ENCODE results near the gene FOXN3.

FOXN3 gene

DNA sequence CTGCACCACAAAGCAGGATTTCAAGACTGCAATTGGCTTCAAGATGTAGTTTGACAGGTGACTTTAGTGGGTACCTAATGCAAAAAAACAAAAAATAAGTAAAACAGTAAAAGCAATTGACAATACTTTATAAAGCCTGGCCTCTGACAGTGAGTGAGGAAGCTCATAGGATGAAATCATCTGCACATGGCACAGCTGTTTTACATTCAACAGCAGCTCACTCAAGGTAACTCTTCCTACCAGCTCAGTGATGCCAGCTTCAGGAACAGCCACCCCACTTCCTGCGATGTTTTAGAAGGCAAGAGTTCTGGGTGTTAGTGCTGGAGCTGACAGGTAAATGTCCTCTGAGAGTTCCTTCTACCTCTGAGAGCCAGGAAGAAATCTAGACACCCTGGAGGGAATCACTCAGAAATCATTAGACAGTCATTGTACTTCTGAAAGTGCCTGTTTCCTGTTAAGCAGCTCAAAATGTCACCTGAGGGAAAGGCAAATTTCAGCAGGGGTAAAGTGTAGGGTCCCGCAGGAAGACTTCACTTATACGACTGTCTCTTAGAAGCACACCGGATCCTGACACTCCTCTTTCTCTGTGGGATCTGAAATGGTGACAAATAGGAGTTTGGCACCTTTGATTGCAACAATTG, 99.9 kb downstream of the FOXN3 start:
- TF ChIP-seq JUND (IDR thresholded peaks at IDR 0.05; ENCODE audit: low read depth), result no peak
- no peak for DNase-seq (ENCODE audit: low read depth in 1 of 2, low spot score in 1 of 2)
- in situ Hi-C loops (cut with HindIII; ENCODE audit: low pct_unique_long_range_greater_than_20kb, low sequenced_read_pairs), result no loop called here

DNA sequence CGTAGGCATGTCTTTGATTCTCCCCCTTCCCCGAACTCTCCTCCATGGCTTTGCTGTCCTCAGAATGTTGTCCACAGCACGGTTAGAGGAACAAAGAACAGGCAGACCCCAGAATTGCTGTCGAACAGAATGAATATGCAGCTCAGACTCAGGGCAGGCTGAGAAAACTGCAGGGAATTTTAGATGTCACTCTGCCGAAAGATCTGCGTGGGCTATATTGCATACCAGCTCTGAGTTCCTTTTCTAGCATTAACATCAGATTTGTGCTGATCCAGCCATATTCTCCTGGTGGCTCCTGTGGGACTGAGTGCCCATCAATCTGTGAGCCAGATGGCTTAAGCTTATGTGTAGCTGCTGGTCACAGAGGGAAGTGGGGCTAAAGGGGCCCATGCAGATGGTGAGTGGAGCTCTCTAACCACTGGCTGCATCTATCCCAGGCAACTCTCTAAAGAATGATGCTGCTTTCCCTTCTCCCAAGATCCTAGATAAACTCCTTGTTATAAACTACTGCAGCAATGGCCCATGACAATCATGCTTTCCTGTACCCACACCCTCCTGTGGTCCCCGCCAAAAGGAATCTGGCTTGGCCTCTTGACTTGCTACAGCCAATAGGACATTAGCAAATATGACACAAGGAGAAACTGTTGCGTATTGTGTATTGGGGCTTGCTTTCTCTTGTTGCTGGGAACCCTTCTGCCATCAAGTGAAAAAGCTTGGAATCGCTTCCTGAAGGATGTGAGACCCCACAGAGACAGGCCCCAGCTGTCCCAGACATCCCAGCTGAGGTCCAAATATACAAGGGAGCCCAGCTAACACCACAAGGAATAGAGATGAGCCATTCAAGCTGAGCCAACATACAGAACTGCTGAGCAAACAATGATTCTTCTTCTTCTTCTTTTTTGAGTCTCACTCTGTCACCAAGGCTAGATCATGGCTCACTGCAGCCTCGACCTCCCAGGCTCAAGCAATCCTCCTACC, 101.3 kb downstream of the FOXN3 start:
- in situ Hi-C loops (cut with HindIII; ENCODE audit: low pct_unique_long_range_greater_than_20kb, low sequenced_read_pairs), result no loop called here
- TF ChIP-seq JUND (IDR thresholded peaks at IDR 0.05; ENCODE audit: low read depth), result no peak
- no peak for DNase-seq (ENCODE audit: low read depth in 1 of 2, low spot score in 1 of 2)

DNA sequence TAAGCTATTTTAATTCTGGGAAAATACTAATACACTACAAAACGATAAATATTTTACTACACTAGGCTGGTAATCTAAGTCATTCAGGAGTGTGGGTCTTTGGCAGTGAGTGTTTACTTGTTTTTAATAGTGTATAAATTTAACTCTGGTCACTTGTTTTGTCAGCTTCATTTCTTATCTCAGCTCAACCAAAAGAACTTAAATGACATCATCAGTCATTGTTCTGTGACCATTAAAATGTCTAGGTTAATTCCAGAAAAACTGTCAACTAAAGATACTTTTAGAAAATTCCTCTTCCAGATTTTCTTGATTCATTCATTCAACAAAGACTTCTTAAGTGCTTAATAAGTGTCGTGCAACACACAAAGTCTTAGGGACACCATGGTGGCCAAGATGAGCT, 102.8 kb downstream of the FOXN3 start:
- no peak for TF ChIP-seq JUND (IDR thresholded peaks at IDR 0.05; ENCODE audit: low read depth)
- DNase-seq (ENCODE audit: low read depth in 1 of 2, low spot score in 1 of 2), result no peak
- in situ Hi-C loops (cut with HindIII; ENCODE audit: low pct_unique_long_range_greater_than_20kb, low sequenced_read_pairs), result no loop called here

DNA sequence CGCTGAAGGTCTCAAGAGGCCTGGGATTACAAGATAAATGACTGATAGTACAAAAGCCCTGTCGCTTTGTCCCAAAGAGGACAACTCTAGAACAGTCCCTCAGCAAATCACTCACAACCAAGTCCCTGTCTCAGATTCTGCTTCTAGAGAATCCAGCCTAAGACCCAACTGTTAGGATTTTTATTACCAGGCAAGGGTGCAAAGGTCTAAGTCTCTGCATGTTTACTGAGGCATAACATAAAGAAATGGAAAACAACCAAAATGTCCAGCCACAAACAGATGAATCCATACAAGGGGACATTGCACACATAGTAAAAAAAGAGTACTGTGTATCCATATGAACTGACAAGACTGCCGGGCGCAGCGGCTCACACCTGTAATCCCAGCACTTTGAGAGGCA, 104.1 kb downstream of the FOXN3 start:
- in situ Hi-C loops (cut with HindIII; ENCODE audit: low pct_unique_long_range_greater_than_20kb, low sequenced_read_pairs), result no loop called here
- no peak for DNase-seq (ENCODE audit: low read depth in 1 of 2, low spot score in 1 of 2)
- no peak for TF ChIP-seq JUND (IDR thresholded peaks at IDR 0.05; ENCODE audit: low read depth)

DNA sequence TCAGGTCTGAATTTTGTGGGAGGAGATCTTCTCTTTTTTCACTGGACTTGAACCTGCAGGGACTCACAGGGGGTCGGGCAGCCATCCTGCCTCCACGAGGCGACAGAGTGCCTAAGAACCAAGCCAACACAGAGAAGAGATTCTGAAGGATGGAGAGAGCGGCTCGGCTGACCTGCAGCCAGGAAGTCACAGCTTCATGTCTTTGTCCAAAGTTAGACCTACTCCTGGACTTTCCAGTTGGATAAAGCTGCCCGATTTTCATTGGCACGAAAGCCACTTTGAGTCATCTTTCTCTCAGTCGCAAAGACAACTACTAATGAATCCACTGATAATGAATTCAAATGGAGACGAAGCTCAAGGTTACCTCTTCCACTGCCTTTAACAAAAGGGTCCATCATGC, 106.8 kb downstream of the FOXN3 start:
- TF ChIP-seq JUND (IDR thresholded peaks at IDR 0.05; ENCODE audit: low read depth), result no peak

DNA sequence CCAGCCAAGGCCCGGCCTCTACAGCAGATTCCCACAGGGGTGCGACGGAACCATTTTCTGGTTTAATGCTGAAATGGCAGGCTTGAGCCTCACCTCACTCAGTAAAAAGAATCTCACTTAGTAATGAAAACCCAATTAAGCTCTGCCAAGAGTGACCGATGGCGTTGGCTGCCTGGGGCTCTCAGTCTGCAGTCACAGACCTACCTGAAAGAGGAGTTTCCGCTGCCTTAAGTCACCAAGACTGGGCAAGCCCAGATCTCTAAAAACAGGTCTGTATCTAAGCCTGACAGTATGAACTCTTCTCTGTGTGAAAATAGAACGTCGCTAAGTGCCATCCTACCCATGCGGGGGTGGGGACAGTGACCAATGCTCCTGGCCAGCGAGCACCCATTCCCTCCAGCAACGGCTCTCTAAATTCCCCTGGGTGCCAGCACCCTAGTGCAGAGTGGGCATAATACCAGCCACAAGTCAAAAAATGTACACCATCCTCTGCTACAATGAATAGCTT, 107.3 kb downstream of the FOXN3 start:
- in situ Hi-C loops (cut with HindIII; ENCODE audit: low pct_unique_long_range_greater_than_20kb, low sequenced_read_pairs), result no loop called here
- DNase-seq (ENCODE audit: low read depth in 1 of 2, low spot score in 1 of 2), result no peak
- no peak for TF ChIP-seq JUND (IDR thresholded peaks at IDR 0.05; ENCODE audit: low read depth)

More for the DNA sequence above, 106.8 kb downstream of the FOXN3 start:
- no peak for DNase-seq (ENCODE audit: low read depth in 1 of 2, low spot score in 1 of 2)
- in situ Hi-C loops (cut with HindIII; ENCODE audit: low pct_unique_long_range_greater_than_20kb, low sequenced_read_pairs), result no loop called here

DNA sequence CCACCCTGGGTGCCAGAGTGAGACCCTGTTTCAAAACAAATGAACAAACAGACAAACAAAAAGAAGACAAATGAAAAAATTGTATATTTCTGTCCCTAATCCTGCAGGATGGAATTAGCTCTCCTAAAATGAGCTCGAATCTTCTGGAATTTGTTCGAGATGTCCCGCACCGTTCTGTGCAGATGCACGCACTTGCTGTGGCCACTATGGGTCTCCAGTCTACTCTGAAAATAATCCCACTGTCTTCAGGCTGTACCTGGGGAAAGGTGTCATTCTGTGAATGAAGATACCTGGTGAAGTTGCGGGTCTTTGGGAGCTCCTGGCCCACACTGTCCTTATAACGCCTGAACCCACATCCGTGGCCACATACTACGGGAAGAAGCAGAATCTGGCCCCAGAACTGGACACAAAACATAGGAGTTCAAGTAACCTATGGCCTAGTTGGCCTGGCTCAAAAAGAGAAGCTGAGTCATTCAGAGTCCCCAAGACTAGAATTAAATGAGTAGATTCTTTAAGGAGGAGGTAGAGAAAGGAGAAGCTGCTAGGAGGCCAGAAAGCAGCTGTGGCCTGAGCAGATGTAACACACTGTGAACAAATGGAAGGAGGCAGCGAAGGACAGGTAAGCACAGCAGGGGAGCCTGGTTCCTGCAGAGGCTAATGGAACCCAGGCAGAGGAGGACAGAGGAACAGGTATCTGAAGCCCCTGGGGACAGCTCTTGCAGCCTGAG, 108.6 kb downstream of the FOXN3 start:
- in situ Hi-C loops (cut with HindIII; ENCODE audit: low pct_unique_long_range_greater_than_20kb, low sequenced_read_pairs), result no loop called here
- DNase-seq (ENCODE audit: low read depth in 1 of 2, low spot score in 1 of 2), result no peak
- no peak for TF ChIP-seq JUND (IDR thresholded peaks at IDR 0.05; ENCODE audit: low read depth)

DNA sequence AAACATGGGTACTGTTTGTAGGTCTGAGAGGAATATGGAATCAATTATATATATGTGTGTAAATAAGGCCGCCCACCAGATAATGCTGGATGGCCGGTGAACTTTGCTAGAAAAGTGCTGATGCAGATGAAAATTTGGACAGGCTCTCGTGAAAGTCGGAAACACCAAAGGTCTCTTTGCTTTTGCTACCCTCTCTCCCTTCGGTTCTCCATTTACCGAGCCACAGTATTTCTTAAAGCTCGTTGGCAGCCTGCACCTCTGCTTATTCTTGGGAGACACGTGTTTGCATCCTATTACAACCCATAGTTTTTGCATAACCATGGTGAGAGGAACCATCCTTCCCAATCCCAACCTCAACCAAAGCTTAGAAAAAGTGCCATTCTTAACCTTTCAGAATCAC, 109.6 kb downstream of the FOXN3 start:
- no peak for TF ChIP-seq JUND (IDR thresholded peaks at IDR 0.05; ENCODE audit: low read depth)
- in situ Hi-C loops (cut with HindIII; ENCODE audit: low pct_unique_long_range_greater_than_20kb, low sequenced_read_pairs), result no loop called here
- no peak for DNase-seq (ENCODE audit: low read depth in 1 of 2, low spot score in 1 of 2)

DNA sequence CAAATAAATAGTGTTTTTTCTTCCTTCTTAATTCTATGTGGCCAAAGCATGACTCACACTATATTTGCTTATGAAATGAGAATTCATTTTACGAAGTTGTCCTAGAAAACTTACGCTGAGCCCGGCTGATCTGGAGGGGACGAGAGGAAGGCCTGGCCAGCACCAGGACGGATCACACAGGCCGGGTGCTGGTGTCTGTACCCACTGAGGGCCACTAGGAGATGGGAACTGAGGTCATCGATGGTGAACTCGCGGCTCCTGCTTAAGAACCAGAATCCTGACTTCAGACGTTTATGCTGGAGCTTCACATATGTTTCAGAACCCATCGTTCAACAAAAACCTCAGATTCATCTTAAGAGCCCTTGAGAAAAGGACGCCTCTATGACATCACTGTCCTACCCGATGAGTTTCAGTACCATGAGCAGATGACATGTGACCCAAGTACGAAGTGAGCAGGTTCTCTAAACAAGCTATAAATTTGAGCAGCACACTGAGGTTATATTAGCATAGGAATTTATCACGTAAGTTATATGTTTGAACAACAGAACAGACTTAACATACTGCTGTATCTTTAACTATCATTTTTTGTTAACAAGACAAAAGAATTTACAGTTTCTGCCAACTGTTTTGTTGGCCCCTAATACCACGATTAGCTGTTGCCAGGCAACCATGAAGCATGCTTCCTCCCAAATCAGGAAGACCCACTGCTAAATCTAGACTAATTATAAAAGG, 111.9 kb downstream of the FOXN3 start:
- TF ChIP-seq JUND (IDR thresholded peaks at IDR 0.05; ENCODE audit: low read depth), result no peak
- in situ Hi-C loops (cut with HindIII; ENCODE audit: low pct_unique_long_range_greater_than_20kb, low sequenced_read_pairs), result no loop called here
- no peak for DNase-seq (ENCODE audit: low read depth in 1 of 2, low spot score in 1 of 2)

DNA sequence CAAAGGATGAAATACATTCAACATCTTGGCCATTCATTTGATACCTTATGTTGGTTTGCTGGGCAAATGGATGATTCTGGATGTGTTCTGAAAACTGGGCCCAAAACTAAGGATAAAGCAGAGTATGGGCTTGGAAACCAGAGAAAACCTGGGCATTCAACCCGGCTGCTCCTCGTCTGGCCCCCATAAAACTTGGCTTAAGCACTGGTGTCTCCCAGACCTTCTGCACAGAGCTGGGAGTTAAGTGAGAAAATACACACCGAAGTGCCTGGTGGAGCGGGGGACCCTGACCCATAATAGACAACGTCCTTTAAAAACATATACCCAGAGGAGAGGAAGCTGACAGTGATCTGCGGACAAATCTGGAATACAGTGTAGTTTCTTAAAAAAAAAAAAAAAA, 112.5 kb downstream of the FOXN3 start:
- in situ Hi-C loops (cut with HindIII; ENCODE audit: low pct_unique_long_range_greater_than_20kb, low sequenced_read_pairs), result no loop called here
- DNase-seq (ENCODE audit: low read depth in 1 of 2, low spot score in 1 of 2), result no peak
- no peak for TF ChIP-seq JUND (IDR thresholded peaks at IDR 0.05; ENCODE audit: low read depth)

DNA sequence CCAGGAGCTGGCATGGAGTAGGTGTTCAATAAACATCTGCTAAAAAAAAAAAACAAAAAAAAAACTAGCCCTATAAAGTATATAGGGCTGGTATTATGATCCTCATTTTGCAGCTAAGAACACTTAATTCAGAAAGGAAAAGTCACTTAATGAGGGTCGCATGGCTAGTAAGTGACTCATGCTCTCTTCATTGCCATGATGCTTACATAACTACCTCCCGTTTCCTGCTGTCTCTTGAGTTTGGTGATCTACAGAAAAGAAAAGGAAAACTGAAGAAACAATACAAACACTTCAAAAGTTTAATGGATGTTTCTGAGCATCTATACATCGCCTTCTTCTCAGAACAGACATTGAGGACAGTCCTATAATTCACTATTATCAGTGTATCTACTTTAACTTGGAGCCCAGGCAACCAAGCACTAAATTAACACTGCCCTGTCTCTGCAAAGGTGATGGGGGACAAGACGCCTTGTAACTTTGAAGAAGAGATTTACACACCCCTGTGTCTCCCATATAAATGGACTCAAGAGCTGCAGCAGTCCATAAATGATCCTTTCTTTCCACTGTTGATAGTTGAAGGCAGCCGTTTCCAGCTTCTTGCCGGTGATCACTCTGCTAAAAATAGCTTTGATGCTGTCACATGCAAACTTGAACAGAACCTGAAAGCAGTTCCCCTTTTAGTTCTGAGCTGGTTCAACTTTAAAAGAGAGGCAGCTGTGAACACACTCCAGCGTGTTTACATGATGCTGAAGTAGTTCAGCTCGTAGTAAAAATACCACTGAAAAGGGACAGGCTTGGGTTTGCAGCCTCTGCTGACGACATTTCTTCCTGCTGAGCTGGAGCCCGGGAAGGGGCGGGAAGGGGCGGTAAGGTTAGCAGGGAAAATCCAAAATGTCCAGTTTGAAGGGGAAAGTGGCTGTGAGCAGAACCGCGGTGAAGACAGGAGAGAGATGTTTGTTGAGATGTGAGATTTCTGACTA, 113.3 kb downstream of the FOXN3 start:
- DNase-seq (ENCODE audit: low read depth in 1 of 2, low spot score in 1 of 2), result no peak
- no peak for TF ChIP-seq JUND (IDR thresholded peaks at IDR 0.05; ENCODE audit: low read depth)
- in situ Hi-C loops (cut with HindIII; ENCODE audit: low pct_unique_long_range_greater_than_20kb, low sequenced_read_pairs), result no loop called here

All from T47D (cell line).